Breast epithelium (tissue), 3 donors: ENCODE data around the gene STK17A.

Experiments
- CTCF ChIP-seq, 3 donors: fragments of 450-650 bp; IDR thresholded peaks; one replicate each; pipeline ENCODE4 v1.5.1; 2016 to 2017; ENCODE audit warnings: antibody characterized with exemption in 3 of 3, mild to moderate bottlenecking in 3 of 3, moderate library complexity in 3 of 3
- POLR2AphosphoS5 ChIP-seq, 3 donors: sonication (generic); formaldehyde crosslinking; IDR thresholded peaks; one replicate each; pipeline ENCODE4 v1.6.1; 2017; ENCODE audit warnings: antibody characterized with exemption in 3 of 3

- TF ChIP-seq CTCF (IDR thresholded peaks at IDR 0.05) = no peak
- TF ChIP-seq POLR2AphosphoS5 (IDR thresholded peaks at IDR 0.05) = no peak
Observed at GRCh38 chr7:43604251-43604650, 21.3 kb downstream of the STK17A start.
